Measurements from ENCODE around the gene MKRN2OS.
"Not testable (repeated sequence)": the region's sequence is repeated elsewhere in the genome, so short reads cannot be mapped to it uniquely, and the experiment has no call there.

The MKRN2OS gene

DNA sequence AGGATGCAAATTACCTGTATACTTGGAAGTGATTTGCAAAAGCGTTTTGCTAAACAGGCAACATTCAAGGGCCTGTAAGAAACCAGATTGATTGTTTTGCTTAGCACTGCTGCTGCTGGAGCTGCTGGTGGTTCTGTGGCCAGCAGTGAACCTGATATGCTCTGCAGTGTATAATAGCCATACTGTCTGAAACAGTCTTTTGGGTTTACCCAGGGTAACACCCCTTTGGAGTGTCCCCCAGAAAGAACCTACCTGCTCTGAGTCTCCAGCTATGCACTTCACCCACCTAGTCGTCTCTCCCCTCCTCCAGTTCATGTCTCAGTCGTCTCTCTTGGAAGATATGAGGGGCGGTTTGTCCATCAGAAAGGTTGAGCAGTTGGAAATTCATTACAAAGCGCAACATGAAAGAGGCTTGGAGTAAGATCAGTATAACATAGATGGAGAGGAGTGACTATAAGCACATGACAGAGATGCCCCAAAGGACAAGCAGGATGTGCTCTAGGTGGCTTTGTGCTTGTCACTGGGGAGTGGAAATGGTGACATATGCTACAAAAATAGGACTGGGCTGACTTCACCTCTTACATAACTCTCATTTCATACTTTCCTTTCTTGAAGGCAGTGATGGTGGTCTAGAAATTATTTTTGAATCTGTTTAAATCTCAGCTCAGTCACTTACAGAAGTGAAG lies 15.3 kb upstream of the MKRN2OS start:
- DNase-seq = no peak

- DNase-seq = no peak
Measured at GRCh38 chr3:12559520-12559919, 14.2 kb upstream of the MKRN2OS start.

- DNase-seq = no peak
Measured at GRCh38 chr3:12558706-12559105, 13.4 kb upstream of the MKRN2OS start.

DNA sequence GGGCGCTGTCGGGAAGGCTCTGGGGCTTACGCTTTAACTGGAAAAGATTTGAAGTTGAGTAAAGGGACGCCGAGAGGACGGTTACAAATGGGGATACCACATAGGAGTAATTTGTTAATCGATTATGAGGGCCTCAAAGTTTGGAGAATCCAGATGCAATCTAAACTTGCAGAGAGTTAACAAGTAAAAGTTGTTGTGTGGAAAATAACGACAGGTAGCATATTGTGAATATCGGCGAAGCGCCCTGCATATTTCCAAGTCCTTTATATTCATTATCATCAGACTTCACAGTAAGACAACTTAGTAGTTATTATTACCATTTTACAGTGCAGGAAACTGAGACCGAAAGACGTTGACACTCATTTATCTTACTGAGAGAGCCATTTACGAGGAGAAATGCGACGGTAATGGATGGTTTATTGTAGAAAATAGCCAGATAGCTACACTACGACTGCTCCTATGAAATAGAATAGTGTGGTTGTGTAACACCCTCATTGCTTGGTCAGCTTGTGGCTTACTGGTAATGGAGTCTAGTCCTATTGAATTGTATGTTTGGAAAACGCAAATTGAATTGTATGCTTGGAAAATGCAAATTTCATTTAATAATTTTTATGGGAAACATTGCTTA lies 12.3 kb upstream of the MKRN2OS start:
- DNase-seq = no peak

GRCh38 chr3:12556690-12557472 lies 11.6 kb upstream of the MKRN2OS start, which contains the start of gene MKRN2:
Gene MKRN2 (plus strand): TSS chr3:12557087. CDS start chr3:12557151, 64 bp downstream.
- DNase-seq = peak; percentile 81

DNA sequence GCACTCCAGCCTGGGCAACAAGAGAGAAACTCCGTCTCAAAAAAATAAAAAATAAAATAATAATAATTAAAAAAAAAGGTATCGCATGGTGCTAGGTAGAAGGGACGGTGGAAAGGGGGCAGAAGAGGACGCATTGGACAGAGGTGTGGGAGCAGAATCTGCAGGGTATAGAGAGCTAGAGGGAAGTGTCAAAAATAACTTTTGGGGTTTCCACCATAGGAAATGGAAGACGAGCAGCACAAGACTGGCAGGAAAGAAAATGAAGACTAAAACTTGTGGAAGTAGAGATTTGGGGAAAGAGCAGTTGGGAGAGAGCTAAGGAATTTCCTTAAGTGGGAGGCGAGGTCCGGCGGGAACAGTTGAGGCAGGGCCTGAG lies 11.0 kb upstream of the MKRN2OS start:
- no peak for DNase-seq

DNA sequence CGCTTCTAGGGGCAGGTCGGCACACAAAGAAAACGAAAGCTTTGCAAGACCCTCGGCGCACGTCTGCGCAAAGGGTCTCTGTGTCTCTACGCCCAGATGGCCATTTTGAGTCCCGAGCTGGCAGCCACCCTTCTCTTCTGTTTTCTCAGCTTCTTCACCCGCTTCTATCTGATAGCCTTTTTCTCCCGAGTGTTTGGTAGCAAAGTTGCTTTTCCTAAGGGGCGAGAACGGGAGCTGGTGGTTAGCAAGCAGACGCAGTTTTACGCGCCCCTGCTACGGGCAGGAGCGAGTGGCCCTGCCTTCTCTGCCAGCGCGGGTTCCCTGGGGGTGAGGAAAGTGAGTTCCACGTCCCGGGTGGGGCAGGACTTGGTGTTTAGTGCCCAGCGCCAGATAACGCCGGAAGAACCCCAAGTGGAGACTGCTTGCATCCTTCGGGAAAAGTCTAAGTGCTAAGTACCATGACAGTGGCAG lies 8.7 kb upstream of the MKRN2OS start:
- DNase-seq = no peak

DNA sequence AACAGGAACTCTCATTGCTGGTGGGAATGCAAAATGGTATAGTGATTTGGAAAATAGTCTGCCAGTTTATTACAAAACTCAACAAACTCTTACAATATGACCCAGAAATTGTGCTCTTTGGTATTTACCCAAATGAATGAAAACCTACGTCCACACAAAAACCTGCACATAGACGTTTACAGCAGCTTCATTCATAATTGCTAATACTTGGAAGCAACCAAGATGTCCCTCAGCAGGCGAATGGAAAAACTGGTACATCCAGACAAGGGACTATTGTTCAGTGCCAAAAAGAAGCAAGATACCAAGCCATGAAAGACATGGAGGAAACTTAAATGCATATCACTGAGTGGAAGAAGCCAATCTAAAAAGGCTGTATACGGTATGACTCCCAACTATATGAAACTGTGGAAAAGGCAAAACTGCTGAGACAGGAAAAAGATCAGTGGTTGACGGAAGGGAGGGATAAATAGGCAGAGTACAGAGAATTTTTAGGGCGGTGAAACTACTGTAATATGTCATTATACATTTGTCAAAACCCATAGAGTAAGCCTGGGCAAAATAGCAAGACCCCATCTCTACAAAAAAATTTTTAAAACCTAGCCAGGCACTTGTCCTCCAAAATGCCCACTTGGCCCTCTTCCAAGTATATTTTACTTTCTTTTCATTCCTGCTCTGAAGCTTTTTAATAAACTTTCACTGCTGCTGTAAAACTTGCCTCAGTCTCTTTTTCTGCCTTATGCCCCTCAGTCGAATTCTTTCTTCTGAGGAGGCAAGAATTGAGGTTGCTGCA lies 4.9 kb upstream of the MKRN2OS start:
- no peak for DNase-seq

GRCh38 chr3:12544652-12545472 lies 437 bp downstream of the MKRN2OS start:
- no peak for DNase-seq

GRCh38 chr3:12543497-12543896 lies 1.8 kb downstream of the MKRN2OS start:
- not testable (repeated sequence) for DNase-seq

DNA sequence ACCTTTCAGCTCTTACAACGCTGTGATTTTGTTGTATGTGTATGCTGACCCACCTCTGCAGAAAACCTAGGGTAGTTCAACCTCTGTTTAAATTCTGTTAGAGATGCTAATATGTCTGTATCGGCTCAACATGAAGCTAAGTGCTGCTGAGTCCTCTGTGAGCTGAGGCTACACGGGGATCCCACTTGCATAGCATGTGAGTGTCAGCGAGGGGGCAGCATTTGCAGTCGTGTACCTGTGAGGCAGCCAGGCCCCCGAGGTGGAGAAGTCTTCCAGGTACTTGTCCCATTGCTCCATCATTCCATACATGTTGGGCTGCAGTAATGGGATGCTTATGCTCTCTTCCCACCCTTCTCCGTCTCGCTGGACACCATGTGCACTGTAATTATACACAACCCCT lies 3.7 kb downstream of the MKRN2OS start:
- no peak for DNase-seq

DNA sequence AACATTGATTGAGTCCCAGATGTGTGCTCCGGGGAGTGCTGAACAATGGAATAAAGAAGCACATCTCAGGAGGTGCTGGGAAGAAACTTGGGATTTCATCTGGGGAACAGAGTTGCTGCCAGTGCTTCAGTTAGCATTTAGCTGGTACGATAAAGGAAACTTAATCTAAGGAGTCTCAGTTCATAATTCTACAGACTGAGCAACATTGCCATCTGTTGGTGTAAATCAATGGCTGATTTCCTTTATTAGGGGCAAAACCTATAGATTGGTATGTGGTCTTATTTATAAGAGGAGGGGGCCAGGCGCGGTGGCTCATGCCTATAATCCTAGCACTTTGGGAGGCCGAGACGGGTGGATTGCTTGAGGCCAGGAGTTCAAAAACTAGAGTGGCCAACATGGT lies 8.9 kb downstream of the MKRN2OS start:
- DNase-seq = no peak

DNA sequence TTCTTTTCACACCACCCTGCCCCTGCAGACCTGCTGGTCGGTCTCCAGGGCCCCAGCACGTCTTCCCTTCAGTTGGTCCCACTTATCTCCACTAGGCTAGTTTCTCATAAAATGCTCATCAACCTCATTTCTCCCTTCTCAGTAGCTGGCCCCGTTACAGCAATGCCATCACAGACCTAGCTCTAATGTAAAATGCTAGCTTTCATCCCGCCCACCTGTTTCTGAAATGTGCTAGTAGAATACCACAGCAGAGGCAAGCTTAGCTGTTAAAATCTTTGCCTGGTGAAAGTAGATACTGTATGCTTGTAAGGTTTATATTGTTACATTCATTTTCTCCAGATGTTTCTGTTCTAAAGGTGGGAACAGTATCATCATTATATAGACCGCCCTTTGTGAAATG lies 13.1 kb downstream of the MKRN2OS start:
- no peak for DNase-seq

- DNase-seq = no peak
Measured at GRCh38 chr3:12527757-12528143, 17.5 kb downstream of the MKRN2OS start.

GRCh38 chr3:12522721-12523120 lies 22.6 kb downstream of the MKRN2OS start:
- DNase-seq = no peak

GRCh38 chr3:12521010-12521409 lies 24.3 kb downstream of the MKRN2OS start:
- no peak for DNase-seq

- no peak for DNase-seq
Measured at GRCh38 chr3:12518261-12519028, 26.9 kb downstream of the MKRN2OS start.

GRCh38 chr3:12516873-12517272 lies 28.4 kb downstream of the MKRN2OS start:
- no peak for DNase-seq

- no peak for DNase-seq
Measured at GRCh38 chr3:12515631-12516030, 29.7 kb downstream of the MKRN2OS start.

DNA sequence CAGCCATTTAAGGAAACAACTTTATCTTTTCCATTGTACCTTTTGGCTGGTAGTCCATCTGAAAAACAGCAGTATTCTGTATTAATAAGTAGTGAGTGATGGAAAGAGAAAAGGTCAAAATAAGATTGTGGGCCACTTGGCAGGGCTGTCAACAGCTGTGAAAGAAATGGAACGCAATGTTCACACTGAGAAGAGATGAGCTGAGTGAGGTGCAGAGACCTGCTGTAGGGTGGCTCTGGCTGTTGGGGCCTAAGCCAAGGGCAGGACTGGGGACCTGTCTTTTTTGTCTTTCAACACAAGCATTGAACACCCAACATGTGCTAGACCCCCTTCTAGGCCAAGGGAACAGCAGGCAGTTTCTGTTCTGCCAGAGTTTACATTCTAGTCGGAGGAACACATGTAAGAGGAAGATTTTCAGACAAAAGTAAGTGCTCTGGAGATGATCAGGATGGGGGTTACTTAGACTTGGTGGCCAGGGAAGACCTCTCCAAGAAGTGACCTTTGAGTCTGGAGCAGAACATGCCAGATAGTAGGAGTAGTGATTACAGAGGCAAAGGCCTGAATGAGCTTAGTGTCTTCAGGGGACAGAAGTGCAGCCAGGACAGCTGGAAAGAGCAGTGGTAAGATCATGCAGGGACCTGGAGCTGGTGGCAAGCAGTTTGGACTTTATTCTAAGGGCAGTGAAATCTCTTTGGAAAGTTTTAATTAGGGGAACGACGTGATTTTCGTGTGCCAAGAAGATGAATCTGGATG lies 31.4 kb downstream of the MKRN2OS start:
- no peak for DNase-seq

All from activated CD4-positive, alpha-beta T cell treated with anti-CD3 and anti-CD28 coated beads for 1 hour (primary cell).